ENCODE data around the gene STAG1.

DNA sequence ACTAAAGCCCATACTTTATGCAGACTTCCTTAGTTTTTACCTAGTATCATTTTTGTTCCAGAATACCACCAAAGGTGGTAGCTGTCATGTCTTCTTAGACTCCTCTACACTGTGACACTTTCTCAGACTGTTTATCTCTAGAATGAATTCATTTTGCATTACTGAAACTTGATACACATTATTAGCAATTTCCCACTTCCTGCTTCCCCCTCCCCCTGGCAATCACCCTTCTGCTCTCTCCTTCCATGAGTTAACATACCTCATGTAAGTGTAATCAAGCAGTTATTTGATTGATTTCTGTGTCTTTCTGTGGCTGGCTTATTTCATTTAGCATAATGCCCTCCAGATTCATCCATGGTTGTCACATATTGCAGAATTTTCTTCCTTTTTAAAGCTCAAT, 204.9 kb downstream of the STAG1 start:
- TF ChIP-seq REL (CRISPR knock-in tag; conservative IDR thresholded peaks at IDR 0.05) (no peak), NR3C1 (CRISPR knock-in tag; IDR thresholded peaks at IDR 0.05) (no peak), RAD21 (CRISPR knock-in tag; IDR thresholded peaks at IDR 0.05) (no peak), EP300 (IDR thresholded peaks at IDR 0.05; ENCODE audit: low read depth in 2 of 2, low read length in 2 of 2) (no peak), EP300 (CRISPR knock-in tag; IDR thresholded peaks at IDR 0.05; ENCODE audit: borderline replicate concordance) (no peak), ZNF563 (CRISPR knock-in tag; IDR thresholded peaks at IDR 0.05) (no peak), CTCF (CRISPR knock-in tag; IDR thresholded peaks at IDR 0.05) (no peak), MZF1 (CRISPR knock-in tag; IDR thresholded peaks at IDR 0.05; ENCODE audit: borderline replicate concordance) (no peak), ZNF577 (CRISPR knock-in tag; IDR thresholded peaks at IDR 0.05; ENCODE audit: borderline replicate concordance, low read depth) (no peak), SP2 (CRISPR knock-in tag; IDR thresholded peaks at IDR 0.05) (no peak), GABPA (IDR thresholded peaks at IDR 0.05; ENCODE audit: low read depth, low read length) (no peak), GABPA (CRISPR knock-in tag; IDR thresholded peaks at IDR 0.05; ENCODE audit: low read depth) (no peak), REXO4 (CRISPR knock-in tag; IDR thresholded peaks at IDR 0.05; ENCODE audit: borderline replicate concordance) (no peak)
- TF ChIP-seq, protein P1, sequence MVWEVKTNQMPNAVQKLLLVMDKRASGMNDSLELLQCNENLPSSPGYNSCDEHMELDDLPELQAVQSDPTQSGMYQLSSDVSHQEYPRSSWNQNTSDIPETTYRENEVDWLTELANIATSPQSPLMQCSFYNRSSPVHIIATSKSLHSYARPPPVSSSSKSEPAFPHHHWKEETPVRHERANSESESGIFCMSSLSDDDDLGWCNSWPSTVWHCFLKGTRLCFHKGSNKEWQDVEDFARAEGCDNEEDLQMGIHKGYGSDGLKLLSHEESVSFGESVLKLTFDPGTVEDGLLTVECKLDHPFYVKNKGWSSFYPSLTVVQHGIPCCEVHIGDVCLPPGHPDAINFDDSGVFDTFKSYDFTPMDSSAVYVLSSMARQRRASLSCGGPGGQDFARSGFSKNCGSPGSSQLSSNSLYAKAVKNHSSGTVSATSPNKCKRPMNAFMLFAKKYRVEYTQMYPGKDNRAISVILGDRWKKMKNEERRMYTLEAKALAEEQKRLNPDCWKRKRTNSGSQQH (CRISPR knock-in tag; IDR thresholded peaks at IDR 0.05; ENCODE audit: low read depth): no peak
- TF ChIP-seq, protein P2, sequence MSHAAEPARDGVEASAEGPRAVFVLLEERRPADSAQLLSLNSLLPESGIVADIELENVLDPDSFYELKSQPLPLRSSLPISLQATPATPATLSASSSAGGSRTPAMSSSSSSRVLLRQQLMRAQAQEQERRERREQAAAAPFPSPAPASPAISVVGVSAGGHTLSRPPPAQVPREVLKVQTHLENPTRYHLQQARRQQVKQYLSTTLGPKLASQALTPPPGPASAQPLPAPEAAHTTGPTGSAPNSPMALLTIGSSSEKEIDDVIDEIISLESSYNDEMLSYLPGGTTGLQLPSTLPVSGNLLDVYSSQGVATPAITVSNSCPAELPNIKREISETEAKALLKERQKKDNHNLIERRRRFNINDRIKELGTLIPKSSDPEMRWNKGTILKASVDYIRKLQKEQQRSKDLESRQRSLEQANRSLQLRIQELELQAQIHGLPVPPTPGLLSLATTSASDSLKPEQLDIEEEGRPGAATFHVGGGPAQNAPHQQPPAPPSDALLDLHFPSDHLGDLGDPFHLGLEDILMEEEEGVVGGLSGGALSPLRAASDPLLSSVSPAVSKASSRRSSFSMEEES (CRISPR knock-in tag; IDR thresholded peaks at IDR 0.05): no peak

Measured in HepG2 (cell line).